ENCODE measurements around the gene RPL39L. TPM values are rescaled to one million over a fixed set of nuclear protein-coding genes. Genes with fewer than 3 reads are reported as not detected.

RPL39L gene
- total RNA-seq, 4 donors from 2014 or later = 5.4 to 8.9 (median 7.4) TPM

- ATAC-seq = no peak
- no peak overlapping the region for H3K4me3 ChIP-seq
- peaks cover 0 to 6% (median 0%) of the 10 kb centered on the region in 3 donors for H3K9me3 ChIP-seq
- peaks cover 0 to 30% of the 10 kb centered on the region in 2 donors for H3K36me3 ChIP-seq
- 47 to 74% methylated on average over 3 of the region's 3 CpGs for WGBS, 2 donors (ENCODE audit: low coverage in 1 of 2)
- no peaks in the 10 kb centered on the region for H3K27me3 ChIP-seq
- no peaks in the 10 kb centered on the region for H3K4me1 ChIP-seq
- no peak for TF ChIP-seq POLR2A (IDR thresholded peaks at IDR 0.05)
- no peak for TF ChIP-seq EP300 (IDR thresholded peaks at IDR 0.05)
- no peak for TF ChIP-seq CTCF (IDR thresholded peaks at IDR 0.05)
- no peak for TF ChIP-seq POLR2AphosphoS5 (IDR thresholded peaks at IDR 0.05)
- no peak overlapping the region for H3K27ac ChIP-seq
These were observed 67.2 kb downstream of the RPL39L start for GRCh38 chr3:187072102-187072501.

Other genes starting within 250 kb of the RPL39L start
- gene ST6GAL1, start 209.0 kb downstream of the RPL39L start, total RNA-seq = 10 to 100 TPM; 18.0 to 32.2 (median 20.9) TPM
- gene RTP1, start 58.0 kb upstream of the RPL39L start, total RNA-seq = not detected
- gene MASP1, start 152.2 kb upstream of the RPL39L start, total RNA-seq = 10 to 100 TPM in 1 of 4 donors, 1 to 10 TPM in 2, not detected in 1; 2.3 to 26.1 (median 5.2) TPM
- 1 to 10 TPM in 2 of 4 donors, under 1 TPM in 2; 0.32 to 3.0 (median 0.91) TPM for gene RTP4, start 228.9 kb upstream of the RPL39L start, total RNA-seq